Colon (tissue), 2 donors: ENCODE data around the gene AURKB.
"Not testable (repeated sequence)": the region's sequence is repeated elsewhere in the genome, so short reads cannot be mapped to it uniquely, and the experiment has no call there.

Source experiments
- FAIRE-seq: peaks from 2 replicates; lab custom pipeline; 2012; peaks lifted over from hg19 to GRCh38; lab: Jason Lieb, UNC
- donor health status: control.
- donor health status: control.

AURKB gene

GRCh38 chr17:8209907-8210760 lies at the start of gene AURKB:
AURKB (minus strand) TSS chr17:8210575; CDS start chr17:8210224, 351 bp downstream.
- no peak for FAIRE-seq

GRCh38 chr17:8257801-8258200 lies 47.4 kb upstream of the AURKB start:
- no peak for FAIRE-seq

- FAIRE-seq: no peak
Observed at GRCh38 chr17:8256691-8257090, 46.3 kb upstream of the AURKB start.

- FAIRE-seq: no peak
Observed at GRCh38 chr17:8256291-8256690, 45.9 kb upstream of the AURKB start.

GRCh38 chr17:8255499-8255898 lies 45.1 kb upstream of the AURKB start:
- no peak for FAIRE-seq

GRCh38 chr17:8254881-8255280 lies 44.5 kb upstream of the AURKB start:
- no peak for FAIRE-seq

GRCh38 chr17:8253801-8254200 lies 43.4 kb upstream of the AURKB start:
- FAIRE-seq: no peak

GRCh38 chr17:8251411-8251810 lies 41.0 kb upstream of the AURKB start:
- FAIRE-seq: not testable (repeated sequence)

GRCh38 chr17:8249621-8250500 lies 39.5 kb upstream of the AURKB start:
- no peak for FAIRE-seq

GRCh38 chr17:8248751-8249607 lies 38.6 kb upstream of the AURKB start, which contains the start of gene PFAS:
PFAS (plus strand) TSS chr17:8249289; CDS start chr17:8253938, 4,649 bp downstream.
- FAIRE-seq: no peak

- no peak for FAIRE-seq
Observed at GRCh38 chr17:8244768-8245167, 34.4 kb upstream of the AURKB start.

- FAIRE-seq: no peak
Observed at GRCh38 chr17:8243827-8244226, 33.5 kb upstream of the AURKB start.

GRCh38 chr17:8237886-8238285 lies 27.5 kb upstream of the AURKB start:
- FAIRE-seq: no peak

GRCh38 chr17:8237175-8237574 lies 26.8 kb upstream of the AURKB start:
- no peak for FAIRE-seq

- FAIRE-seq: no peak
Observed at GRCh38 chr17:8235676-8236075, 25.3 kb upstream of the AURKB start.

GRCh38 chr17:8234361-8235270 lies 24.2 kb upstream of the AURKB start:
- FAIRE-seq: no peak

- no peak for FAIRE-seq
Observed at GRCh38 chr17:8231701-8232100, 21.3 kb upstream of the AURKB start.

- FAIRE-seq: no peak
Observed at GRCh38 chr17:8227238-8227581, 16.8 kb upstream of the AURKB start.

GRCh38 chr17:8226536-8227237 lies 16.3 kb upstream of the AURKB start:
- no peak for FAIRE-seq

GRCh38 chr17:8225813-8226535 lies 15.6 kb upstream of the AURKB start:
- FAIRE-seq: no peak
